ENCODE results near the gene OPN5.

The OPN5 gene

DNA sequence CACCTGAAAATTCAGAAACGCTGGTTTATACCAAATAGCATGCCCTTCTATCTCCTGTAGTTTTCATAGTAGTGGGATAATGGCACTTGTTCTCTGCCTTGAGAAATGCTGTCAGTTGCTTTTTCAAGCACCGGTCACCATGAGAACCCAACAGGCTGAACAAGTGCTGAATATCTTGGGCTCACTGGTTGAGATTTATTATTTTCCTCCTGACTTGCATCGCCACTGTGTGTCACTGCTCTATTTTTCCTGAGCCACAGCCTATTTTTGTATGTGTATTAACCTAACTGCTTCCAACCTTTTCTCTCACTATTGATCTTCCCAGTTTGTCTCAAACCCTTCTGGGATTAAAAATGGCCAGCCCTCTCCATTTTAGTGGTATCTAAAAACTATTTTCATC lies 71.9 kb downstream of the OPN5 start:
- DNase-seq = peak in 2 of 56 donors; percentile 1 to 3

DNA sequence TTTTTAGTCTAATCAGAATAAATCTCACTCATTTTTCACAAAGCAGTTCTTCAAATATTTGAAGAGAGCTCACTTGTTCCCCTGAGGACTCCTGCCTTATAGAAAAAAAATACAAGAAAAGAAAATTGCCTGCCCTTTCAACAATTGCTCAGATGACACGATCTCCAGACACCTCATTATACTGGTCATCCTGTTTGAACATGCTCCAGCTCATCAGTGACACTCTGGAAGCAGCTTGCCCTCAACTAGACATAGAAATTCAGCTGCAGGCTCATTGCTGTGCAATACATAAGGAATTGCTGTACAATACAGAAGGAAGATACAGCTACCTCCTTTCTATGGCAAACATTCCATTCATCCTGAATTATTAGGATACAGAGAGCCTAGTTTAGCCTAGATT lies 73.1 kb downstream of the OPN5 start:
- no peak for DNase-seq

DNA sequence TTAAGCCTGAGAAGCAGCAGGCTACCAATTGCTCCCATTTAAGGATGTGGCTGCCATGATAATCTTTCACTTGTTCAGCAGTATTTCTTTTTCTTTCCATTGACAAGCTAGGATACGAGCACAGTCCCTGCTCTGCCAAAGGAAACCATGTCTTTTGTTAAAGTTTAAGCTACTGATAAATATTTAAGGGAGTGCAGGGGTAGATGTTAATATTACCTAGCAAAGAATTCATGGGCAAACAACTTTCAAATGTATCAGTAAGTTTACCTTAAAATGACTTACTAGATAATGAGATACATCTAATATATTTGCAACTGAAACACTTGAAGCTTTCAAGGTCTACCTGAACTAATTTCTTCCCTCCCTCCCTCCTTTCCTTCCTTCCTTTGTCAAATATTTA lies 77.3 kb downstream of the OPN5 start:
- DNase-seq = no peak

DNA sequence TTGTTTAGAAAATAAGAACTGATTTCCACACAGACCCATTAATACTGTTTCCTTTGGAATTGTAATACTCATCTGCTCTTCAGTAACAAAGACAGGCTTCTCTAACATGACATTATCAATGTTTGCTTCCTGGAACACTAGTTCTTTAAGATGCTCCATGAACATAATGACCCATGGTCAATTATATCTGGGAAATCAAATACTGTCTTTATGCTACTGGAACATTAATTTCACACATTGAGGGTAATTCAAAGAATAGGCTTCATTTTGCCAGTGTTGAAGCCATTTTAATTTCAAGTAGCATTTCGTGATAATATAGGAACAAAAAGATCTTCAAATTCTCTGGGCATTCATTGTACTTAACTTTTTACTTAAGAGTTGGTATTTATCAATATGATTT lies 80.9 kb downstream of the OPN5 start:
- DNase-seq = no peak

GRCh38 chr6:47865206-47865605 lies 83.4 kb downstream of the OPN5 start:
- DNase-seq = no peak

DNA sequence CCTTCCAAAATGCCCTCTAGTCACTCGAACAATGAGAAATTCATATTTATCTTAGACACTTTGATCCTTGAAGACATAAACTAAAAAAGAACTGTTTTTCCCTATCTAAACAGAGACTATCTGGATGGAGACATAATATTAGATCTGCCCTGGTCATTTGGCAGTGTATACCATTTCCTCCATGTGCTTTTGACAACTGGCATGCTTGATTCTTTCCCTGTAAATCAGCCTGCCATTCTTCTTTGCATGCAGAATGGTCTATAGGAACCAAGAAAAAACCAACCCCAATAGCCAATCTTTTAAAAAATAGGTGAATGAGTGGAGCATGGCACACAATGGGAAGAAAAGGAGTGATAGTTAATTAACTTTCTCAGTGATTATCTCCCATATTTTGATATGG lies 93.8 kb downstream of the OPN5 start:
- no peak for DNase-seq
